GM19043 (cell line): ENCODE data around the gene TSEN34.
A peak's percentile ranks its signal among the peaks of the same experiment; 100 is the strongest.
"Not testable (repeated sequence)": the region's sequence is repeated elsewhere in the genome, so short reads cannot be mapped to it uniquely, and the experiment has no call there.

Experiments
- ATAC-seq: cut with Tn5 transposase; IDR thresholded peaks from one replicate; pipeline ENCODE4 v1.9.1; 2021; ENCODE audit warnings: low read depth; ENCODE audit not compliant: unreplicated experiment

The TSEN34 gene

DNA sequence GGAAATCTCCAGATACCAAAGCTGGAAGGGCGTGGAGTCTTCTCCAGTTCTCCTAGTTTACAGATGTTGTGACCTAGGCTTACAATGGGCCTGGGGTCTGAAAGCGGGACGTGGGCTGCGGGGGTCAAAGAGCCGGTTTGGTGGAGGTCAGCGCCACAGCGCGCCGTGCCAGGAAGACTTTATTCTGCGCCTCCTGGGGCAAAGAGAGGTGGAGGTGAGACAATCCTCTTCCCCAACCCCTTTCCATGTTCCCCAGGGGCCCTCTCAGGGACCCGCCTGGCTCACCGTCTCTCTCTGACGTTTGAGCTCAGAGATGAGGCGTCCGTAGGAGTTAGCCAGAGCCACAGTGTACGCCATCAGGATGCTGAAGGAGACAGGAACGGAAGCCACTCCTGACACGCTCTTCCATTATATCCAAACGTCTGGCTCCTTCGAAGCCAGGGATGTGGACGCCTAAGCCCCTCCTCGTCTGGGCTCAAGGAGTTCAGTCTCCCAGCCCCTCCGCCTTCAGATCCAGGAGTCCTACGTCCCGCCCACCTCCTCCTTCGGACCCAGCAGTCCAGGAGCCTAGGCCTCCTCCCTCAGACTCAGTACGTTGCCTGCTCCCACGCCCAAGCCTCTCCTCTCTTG, 30.8 kb upstream of the TSEN34 start:
- ATAC-seq, result no peak

DNA sequence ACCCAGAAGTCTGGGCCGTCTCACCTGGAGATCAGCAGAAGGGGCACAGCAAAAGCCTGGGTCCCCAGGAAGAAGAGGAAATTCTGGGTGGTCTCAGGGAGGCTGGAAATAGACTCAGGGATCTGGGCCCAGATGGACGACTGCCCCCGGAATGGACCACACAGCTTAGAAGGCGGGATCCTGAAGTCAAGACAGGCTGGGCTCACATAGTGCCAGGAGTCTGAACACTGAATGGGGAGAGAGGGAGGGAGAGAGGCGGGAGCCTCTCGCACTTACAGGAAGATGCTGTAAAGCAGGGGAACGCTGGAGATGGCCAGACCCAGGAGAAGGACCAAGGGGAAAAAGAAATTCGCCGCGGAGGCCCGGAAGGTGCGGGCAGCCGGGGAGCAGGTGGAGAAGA, 30.3 kb upstream of the TSEN34 start:
- ATAC-seq, result no peak

DNA sequence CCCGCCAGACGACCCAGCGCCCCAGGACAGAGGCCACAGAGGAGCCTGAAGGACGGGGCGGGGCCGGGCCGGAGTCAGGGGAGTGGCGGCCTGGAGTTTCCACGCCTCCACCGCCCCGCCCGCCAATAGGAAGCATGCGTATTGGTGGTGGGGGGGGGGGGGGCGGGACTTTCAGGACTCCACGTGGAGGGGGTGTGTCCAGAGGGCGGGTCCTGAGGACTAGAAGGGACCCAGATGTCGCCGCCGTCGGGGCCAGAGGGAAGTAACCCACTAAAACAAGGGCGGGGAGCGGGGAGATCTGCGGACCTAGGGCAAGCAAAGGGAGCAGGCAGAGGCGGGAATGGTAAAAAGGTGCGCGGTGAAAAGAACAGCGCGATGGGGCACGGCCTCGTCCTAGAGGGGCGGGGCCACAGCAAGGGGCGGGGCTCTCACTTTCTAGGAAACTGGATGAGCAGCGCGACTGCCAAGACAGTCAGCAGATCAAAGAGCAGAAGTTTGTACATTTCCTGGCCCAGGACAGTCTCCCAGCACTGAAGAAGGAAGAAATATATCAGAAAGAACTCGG, 28.8 kb upstream of the TSEN34 start:
- no peak for ATAC-seq

DNA sequence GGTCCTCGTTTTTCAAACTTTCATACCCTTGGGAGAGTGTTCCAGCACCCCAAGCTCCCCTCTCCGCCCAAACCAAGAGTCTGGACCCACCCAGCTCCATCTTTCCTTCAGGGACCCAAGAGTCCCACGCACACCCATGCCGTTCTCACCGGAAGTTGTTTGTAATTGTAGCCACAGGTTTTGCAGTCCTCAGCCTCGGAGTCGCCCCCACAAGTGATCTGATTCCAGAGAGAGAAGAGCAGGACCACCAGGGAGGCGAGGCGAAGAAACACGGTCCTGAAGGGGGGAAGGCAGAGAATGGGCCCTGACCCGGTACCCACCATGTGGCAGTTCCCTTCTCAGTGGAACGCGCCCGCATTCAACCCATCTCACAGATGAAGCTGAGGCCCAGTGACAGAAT, 28.2 kb upstream of the TSEN34 start:
- ATAC-seq, result no peak

DNA sequence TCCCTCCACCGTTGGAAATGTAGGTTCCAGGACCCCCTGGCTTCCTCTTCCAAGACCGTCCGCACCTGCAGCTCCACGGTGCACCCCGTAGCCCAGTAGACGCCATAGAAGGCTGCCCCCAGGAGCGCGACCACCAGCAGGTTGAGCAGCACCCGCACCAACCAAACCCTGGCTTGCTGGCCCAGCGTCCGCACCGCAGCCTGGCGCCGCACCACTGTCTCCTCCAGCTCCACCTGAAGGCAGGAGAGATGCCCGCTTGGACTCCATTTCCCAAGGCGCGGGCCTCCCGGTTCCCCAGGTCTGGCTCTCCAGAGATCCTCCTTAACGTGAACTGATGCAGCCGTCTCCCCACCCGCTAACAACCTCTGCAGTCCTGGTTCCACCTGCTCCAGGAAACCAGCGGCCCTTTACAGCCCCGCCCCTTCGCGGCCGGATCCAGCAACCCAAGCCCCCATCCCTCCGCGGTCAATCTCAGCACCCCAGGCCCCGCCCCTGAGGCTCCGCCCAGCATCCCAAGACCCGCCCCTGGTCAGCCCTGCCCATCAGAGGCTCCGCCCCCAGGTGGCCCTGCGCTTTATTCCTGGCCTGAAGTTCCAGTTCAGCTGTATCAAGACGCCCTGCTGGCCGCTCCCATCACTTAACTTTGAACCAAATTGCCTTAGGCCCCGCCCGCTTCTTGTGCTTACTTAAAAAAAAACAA, 26.6 kb upstream of the TSEN34 start:
- no peak for ATAC-seq

GRCh38 chr19:54165222-54165621, 25.9 kb upstream of the TSEN34 start:
- ATAC-seq, result no peak

GRCh38 chr19:54168174-54168917, 22.8 kb upstream of the TSEN34 start:
- peak; percentile 53 for ATAC-seq

DNA sequence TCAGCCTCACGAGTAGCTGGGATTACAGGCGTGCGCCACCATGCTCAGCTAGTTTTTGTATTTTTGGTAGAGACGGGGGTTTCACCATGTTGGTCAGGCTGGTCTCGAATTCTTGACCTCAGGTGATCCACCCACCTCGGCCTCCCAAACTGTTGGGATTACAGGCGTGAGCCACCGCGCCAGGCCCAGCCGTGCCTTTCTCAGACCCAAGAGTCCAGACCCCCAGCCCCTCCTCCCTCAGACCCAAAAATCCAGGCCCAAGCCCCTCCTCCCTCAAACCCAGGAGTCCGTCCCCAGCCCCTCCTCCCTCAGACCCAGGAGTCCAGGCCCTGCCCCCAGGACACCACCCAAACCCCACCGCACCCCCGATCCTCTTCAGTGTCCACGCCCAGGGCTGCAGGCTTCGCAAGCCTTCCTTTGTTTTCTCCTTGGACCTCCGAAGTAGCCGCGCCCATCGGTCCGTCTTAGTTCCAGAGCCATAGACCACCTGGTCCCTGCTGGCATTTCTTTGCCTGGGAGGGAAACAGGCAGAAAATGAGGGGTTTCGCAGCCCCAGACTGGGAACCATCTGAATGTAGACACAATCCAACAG, 21.9 kb upstream of the TSEN34 start:
- ATAC-seq, result no peak

DNA sequence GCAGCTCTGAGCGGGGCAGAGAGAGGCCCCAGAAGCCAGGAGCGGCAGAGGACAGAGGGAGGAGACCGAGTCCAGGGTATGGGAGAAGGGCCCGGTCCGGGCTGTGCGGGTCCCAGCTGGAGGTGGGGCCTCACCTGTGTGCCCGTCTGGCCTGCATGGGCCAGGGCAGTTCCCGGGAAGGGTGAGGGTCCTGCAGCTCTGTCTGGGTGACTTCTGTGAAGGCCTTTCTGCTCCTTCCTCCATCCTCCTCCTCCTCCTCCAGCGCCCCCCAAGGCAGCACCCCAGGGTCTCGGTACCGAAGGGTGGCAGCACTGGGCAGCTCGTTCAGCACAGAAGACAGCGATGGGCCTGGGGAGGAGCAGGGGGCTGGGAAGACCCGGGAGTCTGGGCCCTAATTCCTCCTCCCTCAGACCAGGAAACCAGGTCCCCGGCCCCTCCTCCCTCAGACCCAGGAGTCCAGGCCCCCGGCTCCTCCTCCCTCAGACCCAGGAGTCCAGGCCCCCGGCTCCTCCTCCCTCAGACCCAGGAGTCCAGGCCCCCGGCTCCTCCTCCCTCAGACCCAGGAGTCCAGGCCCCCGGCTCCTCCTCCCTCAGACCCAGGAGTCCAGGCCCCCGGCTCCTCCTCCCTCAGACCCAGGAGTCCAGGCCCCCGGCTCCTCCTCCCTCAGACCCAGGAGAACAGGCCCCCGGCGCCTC, 19.2 kb upstream of the TSEN34 start:
- not testable (repeated sequence) for ATAC-seq

- no peak for ATAC-seq
Observed at GRCh38 chr19:54172471-54173358, 18.4 kb upstream of the TSEN34 start, which contains the start of gene TMC4. TSS of gene TMC4 (minus strand) at chr19:54173160. CDS start at chr19:54173117, 43 bp downstream.

DNA sequence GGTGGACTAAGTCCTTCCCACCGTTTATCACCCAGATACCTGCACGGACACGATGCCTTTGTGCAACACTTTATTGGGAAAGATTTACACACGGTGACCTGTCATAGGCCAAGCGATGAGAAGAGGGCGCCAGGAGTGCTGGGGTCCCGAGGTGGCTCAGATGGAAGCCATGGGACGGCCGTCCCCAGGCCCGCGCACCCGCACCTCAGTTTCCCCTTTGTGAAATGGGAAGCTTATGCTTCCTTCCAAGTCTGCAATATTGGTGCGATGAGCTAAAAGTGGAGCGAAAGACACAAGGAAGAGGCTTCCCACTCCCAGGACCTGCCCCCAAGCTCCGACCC, 17.8 kb upstream of the TSEN34 start:
- no peak for ATAC-seq

- ATAC-seq, result no peak
Observed at GRCh38 chr19:54173951-54174834, 16.9 kb upstream of the TSEN34 start.

DNA sequence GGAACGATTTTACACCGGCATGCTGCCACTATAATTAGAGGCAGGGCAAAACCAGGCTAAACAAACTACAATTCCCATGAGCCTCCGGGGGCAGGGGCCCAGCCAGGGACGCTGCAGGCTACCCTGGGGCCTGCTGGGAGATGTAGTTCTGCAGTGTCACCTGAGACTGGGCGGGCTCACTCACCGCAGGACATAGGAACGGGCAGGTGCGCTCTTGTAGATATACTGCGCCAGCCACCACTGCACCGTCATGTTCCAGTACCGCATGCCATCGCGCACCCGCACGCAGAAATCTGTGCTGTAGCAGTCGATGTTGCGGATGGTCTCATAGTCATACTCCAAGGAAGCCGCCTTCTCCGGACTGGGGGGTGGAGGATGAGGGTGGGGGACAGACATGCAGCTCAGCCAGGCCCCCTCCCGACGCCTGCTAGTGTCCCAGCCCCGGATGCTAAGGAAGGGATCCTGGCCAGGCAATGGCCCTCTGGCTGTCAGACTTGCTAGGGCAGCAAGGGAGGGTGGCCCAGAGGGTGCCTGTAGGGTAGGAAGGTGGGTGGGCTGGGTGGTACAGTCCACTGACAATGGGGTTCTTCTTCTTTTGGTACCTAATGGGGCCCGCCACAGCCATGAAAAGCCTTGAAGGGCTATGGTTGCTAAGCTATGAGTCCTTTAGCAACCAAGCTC, 12.4 kb upstream of the TSEN34 start:
- no peak for ATAC-seq

- ATAC-seq, result no peak
Observed at GRCh38 chr19:54179262-54179852, 11.8 kb upstream of the TSEN34 start.

DNA sequence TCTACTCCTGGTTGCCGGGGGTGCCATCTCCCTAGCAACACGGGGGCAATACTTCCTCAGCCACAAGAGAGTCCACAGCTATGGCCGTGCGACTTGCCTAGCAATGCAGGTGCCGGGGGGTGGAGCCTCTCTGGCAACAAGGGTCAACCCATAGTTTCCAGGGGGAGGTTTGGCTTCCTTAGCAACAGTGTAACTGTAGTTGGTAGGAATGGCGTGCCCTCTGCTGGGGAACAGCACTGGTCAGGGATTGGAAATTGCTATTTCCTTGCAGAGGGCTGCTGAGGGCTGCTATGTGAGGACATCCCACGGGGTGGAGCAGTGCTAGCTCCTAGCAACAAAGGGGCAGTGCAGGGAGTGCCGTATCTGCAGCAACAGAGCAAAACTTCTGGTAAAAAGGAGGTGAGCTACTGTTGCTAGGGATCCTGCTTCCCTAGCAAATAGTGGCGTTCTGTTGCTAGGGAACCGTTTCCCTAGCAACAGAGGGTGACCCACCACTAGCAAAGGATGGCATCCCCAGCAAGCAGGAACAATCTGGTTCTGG, 11.1 kb upstream of the TSEN34 start:
- ATAC-seq, result no peak

- no peak for ATAC-seq
Observed at GRCh38 chr19:54180691-54181091, 10.4 kb upstream of the TSEN34 start.

- not testable (repeated sequence) for ATAC-seq
Observed at GRCh38 chr19:54181894-54182293, 9.2 kb upstream of the TSEN34 start.
